Fibroblast of lung (primary cell): ENCODE measurements around the gene SLC25A23.

ENCODE experiments used
- EZH2 ChIP-seq: IDR thresholded peaks from 2 replicates; pipeline ENCODE4 v1.5.1; 2012; ENCODE audit warnings: low read length, control low read depth, mild to moderate bottlenecking; ENCODE audit errors: missing control alignments
- TF ChIP-seq, protein P1 (sequence below), 2 donors: IDR thresholded peaks in 1 of 2; conservative IDR thresholded peaks in 1 of 2; 1 replicate in 1 of 2; 2 replicates in 1 of 2; pipeline ENCODE4 v1.5.1; 2011 to 2012; ENCODE audit warnings: low read length in 2 of 2, control low read depth in 1 of 2, inconsistent platforms in 1 of 2, low read depth in 1 of 2, mild to moderate bottlenecking in 1 of 2

DNA sequence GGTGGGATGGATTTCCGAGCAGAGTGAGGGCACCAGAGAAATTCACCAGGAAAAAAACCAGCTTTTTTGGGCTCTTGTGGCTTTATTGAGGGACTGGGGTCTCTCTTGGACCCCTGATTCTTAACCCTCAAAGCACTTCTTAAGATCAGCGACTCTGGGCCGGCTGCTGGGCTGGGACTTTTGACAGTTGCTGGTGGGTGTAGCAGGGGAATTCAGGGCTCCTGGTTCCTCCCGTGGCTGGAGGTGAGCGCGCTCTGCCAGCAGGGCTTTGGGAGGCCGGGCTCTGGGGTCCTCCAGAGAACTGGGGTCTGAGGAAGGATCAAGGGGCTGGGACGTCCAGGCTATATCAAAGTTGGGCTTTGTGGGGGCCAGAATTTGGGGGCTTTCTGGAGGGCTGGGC, 7.8 kb upstream of the SLC25A23 start:
- TF ChIP-seq, protein P1, sequence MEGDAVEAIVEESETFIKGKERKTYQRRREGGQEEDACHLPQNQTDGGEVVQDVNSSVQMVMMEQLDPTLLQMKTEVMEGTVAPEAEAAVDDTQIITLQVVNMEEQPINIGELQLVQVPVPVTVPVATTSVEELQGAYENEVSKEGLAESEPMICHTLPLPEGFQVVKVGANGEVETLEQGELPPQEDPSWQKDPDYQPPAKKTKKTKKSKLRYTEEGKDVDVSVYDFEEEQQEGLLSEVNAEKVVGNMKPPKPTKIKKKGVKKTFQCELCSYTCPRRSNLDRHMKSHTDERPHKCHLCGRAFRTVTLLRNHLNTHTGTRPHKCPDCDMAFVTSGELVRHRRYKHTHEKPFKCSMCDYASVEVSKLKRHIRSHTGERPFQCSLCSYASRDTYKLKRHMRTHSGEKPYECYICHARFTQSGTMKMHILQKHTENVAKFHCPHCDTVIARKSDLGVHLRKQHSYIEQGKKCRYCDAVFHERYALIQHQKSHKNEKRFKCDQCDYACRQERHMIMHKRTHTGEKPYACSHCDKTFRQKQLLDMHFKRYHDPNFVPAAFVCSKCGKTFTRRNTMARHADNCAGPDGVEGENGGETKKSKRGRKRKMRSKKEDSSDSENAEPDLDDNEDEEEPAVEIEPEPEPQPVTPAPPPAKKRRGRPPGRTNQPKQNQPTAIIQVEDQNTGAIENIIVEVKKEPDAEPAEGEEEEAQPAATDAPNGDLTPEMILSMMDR (conservative IDR thresholded peaks at IDR 0.05 in 1 of 2, IDR thresholded peaks at IDR 0.05 in 1 of 2; ENCODE audit: low read depth in 1 of 2, low read length in 2 of 2), result no peak
- no peak for TF ChIP-seq EZH2
